ENCODE measurements around the gene ITIH1. TPM values are rescaled to one million over a fixed set of nuclear protein-coding genes. Genes with fewer than 3 reads are reported as not detected.

The ITIH1 gene
- total RNA-seq, 3 donors from 2014 or later (not counting 1 experiment from before 2014, with no cell fraction given), result 0.56 TPM; not detected in 2

DNA sequence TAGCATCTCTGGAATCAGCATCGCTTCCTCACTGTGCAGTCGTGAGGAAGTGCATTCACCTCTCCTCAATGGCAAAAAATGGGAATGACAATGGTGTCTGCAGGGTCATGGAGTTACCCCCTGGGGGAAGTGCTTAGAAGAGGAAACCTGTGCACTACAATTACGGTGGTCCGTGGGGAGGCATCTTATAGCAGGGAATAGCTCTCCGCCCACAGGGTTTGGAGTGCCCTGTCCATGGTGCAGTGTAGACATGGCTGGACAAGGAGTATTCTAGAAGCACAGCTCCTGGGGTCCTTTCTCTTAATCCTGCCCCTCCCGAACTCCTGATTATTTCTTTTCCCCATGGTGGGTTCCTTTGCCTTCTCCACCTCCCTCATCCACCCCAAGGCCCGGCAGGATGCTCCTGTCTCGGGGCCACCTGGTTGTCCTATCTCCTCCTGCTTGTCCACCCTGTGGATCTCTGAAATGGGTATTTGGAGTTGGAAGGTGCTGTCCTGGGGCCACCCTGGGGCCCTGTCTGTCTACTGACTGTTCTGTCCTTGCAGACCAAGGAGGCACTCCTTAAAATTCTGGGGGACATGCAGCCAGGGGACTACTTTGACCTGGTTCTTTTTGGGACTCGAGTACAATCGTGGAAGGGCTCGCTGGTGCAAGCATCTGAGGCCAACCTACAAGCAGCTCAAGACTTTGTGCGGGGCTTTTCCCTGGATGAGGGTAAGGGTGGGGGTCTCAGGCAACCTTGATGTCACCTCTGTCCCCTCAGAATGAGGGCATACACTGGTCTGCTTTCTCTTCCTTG is 5.2 kb downstream of the ITIH1 start:
- Histone ChIP-seq H3K36me3 (ENCODE audit: control insufficient read depth, insufficient read depth, low read length) (no peaks in the 10 kb centered on the region), H3K4me3 (ENCODE audit: low read length) (no peak overlapping the region), H3K27ac (ENCODE audit: low read length) (no peak overlapping the region), H3K4me1 (ENCODE audit: control insufficient read depth, insufficient read depth, low read length) (peaks cover 22% of the 10 kb centered on the region), H3K27me3 (ENCODE audit: control insufficient read depth, insufficient read depth, low read length) (no peaks in the 10 kb centered on the region), H3K9me3 (ENCODE audit: control insufficient read depth, insufficient read depth, low read length) (no peaks in the 10 kb centered on the region)
- ATAC-seq, result no peak
- no peak overlapping the region for H3K27ac Mint-ChIP-seq
- TF ChIP-seq, protein P1, sequence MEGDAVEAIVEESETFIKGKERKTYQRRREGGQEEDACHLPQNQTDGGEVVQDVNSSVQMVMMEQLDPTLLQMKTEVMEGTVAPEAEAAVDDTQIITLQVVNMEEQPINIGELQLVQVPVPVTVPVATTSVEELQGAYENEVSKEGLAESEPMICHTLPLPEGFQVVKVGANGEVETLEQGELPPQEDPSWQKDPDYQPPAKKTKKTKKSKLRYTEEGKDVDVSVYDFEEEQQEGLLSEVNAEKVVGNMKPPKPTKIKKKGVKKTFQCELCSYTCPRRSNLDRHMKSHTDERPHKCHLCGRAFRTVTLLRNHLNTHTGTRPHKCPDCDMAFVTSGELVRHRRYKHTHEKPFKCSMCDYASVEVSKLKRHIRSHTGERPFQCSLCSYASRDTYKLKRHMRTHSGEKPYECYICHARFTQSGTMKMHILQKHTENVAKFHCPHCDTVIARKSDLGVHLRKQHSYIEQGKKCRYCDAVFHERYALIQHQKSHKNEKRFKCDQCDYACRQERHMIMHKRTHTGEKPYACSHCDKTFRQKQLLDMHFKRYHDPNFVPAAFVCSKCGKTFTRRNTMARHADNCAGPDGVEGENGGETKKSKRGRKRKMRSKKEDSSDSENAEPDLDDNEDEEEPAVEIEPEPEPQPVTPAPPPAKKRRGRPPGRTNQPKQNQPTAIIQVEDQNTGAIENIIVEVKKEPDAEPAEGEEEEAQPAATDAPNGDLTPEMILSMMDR (IDR thresholded peaks at IDR 0.05), result no peak
- WGBS (ENCODE audit: insufficient coverage), result 85% methylated on average over 11 of the region's 12 CpGs
- H3K27me3 Mint-ChIP-seq (ENCODE audit: low read depth in 2 of 2), result peaks cover 0 to 3% of the 10 kb centered on the region in 2 donors
- H3K4me1 Mint-ChIP-seq, result peaks cover 6 to 25% of the 10 kb centered on the region in 2 donors
- intact Hi-C loops (cut with micrococcal nuclease), result no loop called here
- no peaks in the 10 kb centered on the region for H3K36me3 Mint-ChIP-seq
- DNase-seq, result peak in 1 of 2 donors; percentile 10
- H3K4me3 Mint-ChIP-seq, result no peak overlapping the region
- no peaks in the 10 kb centered on the region for H3K9me3 Mint-ChIP-seq

DNA sequence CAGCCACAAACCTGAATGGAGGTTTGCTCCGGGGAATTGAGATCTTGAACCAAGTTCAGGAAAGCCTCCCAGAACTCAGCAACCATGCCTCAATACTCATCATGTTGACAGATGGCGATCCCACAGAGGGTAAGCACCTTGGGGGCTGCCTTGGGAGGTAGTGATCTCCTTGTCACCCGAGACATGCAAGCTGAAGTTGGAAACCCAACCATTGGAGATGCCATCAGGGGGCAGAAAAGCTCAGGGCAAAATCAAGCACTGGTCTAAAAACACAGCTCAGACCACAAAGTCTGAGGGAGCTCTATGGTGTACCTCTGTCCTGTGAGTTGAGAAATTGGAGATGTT is 5.8 kb downstream of the ITIH1 start:
- ATAC-seq, result no peak
- H3K4me3 ChIP-seq (ENCODE audit: low read length), result no peak overlapping the region
- DNase-seq, result no peak
- H3K9me3 ChIP-seq (ENCODE audit: control insufficient read depth, insufficient read depth, low read length), result no peaks in the 10 kb centered on the region
- H3K27me3 ChIP-seq (ENCODE audit: control insufficient read depth, insufficient read depth, low read length), result no peaks in the 10 kb centered on the region
- peaks cover 0 to 3% of the 10 kb centered on the region in 2 donors for H3K27me3 Mint-ChIP-seq (ENCODE audit: low read depth in 2 of 2)
- H3K4me1 ChIP-seq (ENCODE audit: control insufficient read depth, insufficient read depth, low read length), result peaks cover 18% of the 10 kb centered on the region
- no peak overlapping the region for H3K4me3 Mint-ChIP-seq
- H3K9me3 Mint-ChIP-seq, result no peaks in the 10 kb centered on the region
- intact Hi-C loops (cut with micrococcal nuclease), result no loop called here
- no peak overlapping the region for H3K27ac Mint-ChIP-seq
- no peak overlapping the region for H3K27ac ChIP-seq (ENCODE audit: low read length)
- H3K36me3 ChIP-seq (ENCODE audit: control insufficient read depth, insufficient read depth, low read length), result no peaks in the 10 kb centered on the region
- TF ChIP-seq, protein P1 (IDR thresholded peaks at IDR 0.05), result no peak
- peaks cover 6 to 22% of the 10 kb centered on the region in 2 donors for H3K4me1 Mint-ChIP-seq
- no peaks in the 10 kb centered on the region for H3K36me3 Mint-ChIP-seq
- 92% methylated on average over 3 of the region's 3 CpGs for WGBS (ENCODE audit: insufficient coverage)

DNA sequence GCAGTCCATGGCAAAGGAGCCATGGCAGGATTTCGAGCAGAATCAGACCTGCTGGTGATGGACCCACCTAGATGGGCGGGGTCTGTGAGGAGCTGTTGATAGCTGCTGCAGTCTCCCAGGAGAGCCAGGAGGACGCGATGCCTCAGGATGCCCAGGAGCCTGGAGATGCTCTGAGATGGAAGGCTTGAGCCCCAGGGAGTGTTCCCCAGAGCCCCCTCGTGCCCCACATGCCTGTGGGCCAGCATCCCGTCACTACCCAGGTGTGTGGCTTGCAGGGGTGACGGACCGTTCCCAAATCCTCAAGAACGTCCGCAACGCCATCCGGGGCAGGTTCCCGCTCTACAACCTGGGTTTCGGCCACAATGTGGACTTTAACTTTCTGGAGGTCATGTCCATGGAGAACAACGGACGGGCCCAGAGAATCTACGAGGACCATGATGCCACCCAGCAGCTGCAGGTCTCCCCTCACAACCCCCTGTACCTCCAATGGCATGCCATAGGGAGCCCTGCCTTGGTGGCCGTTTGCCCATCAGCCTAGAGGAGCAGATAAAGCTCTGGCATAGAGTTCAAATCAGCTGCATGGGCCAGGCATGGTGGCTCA is 6.7 kb downstream of the ITIH1 start:
- no peak for ATAC-seq
- intact Hi-C loops (cut with micrococcal nuclease), result no loop called here
- DNase-seq, result no peak

More for the DNA sequence above, 6.7 kb downstream of the ITIH1 start:
- Histone ChIP-seq H3K27me3 (ENCODE audit: control insufficient read depth, insufficient read depth, low read length) (no peaks in the 10 kb centered on the region), H3K4me3 (ENCODE audit: low read length) (no peak overlapping the region), H3K36me3 (ENCODE audit: control insufficient read depth, insufficient read depth, low read length) (no peaks in the 10 kb centered on the region), H3K9me3 (ENCODE audit: control insufficient read depth, insufficient read depth, low read length) (no peaks in the 10 kb centered on the region), H3K4me1 (ENCODE audit: control insufficient read depth, insufficient read depth, low read length) (peaks cover 9% of the 10 kb centered on the region), H3K27ac (ENCODE audit: low read length) (no peak overlapping the region)
- Mint-ChIP-seq H3K36me3 (no peaks in the 10 kb centered on the region), H3K27me3 (ENCODE audit: low read depth in 2 of 2) (peaks cover 0 to 3% of the 10 kb centered on the region in 2 donors), H3K27ac (no peak overlapping the region), H3K4me1 (peaks cover 6 to 20% of the 10 kb centered on the region in 2 donors), H3K4me3 (no peak overlapping the region), H3K9me3 (no peaks in the 10 kb centered on the region)
- TF ChIP-seq, protein P1 (IDR thresholded peaks at IDR 0.05), result no peak
- 87% methylated on average over 18 of the region's 18 CpGs for WGBS (ENCODE audit: insufficient coverage)
